Cerebellar cortex (tissue), 1 donor: ENCODE measurements around the gene TESMIN.

Experiments
- DNase-seq: peaks from one replicate; pipeline ENCODE4 v3.0.0-alpha.2; 2015; ENCODE audit warnings: low spot score

The TESMIN gene, protein sequence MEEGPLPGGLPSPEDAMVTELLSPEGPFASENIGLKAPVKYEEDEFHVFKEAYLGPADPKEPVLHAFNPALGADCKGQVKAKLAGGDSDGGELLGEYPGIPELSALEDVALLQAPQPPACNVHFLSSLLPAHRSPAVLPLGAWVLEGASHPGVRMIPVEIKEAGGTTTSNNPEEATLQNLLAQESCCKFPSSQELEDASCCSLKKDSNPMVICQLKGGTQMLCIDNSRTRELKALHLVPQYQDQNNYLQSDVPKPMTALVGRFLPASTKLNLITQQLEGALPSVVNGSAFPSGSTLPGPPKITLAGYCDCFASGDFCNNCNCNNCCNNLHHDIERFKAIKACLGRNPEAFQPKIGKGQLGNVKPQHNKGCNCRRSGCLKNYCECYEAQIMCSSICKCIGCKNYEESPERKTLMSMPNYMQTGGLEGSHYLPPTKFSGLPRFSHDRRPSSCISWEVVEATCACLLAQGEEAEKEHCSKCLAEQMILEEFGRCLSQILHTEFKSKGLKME

DNA sequence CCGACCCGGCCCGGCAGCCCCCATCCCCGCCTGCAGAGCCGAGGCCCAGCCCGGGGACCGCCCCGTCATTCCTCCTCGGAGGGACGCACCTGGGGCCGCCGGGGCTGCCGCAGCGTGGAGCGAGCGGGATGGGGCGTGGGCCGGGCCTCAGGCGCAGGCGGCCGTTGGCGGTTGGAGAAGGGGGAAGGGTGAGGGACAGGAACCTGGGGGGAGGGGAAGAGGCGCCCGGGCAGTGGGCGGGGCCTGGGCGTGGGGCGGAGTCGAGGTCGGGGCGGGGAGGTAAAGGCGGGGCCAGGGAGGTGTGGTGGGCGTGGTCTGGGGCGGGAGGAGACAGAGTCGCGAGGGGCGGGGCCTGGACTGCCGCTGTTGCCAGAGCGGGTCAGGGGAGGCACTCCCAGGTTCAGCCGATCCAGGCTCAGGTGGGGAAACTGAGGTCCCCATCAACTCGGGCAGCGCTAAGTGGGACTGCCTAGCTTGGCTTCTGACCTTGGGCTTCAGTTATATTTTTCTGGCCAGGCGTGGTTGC is at the start of gene TESMIN:
Gene TESMIN (minus strand): TSS at position 190 of the 526 bp plus-strand sequence. CDS start 860 bp downstream, outside the sequence.
- DNase-seq = peak; percentile 38

DNA sequence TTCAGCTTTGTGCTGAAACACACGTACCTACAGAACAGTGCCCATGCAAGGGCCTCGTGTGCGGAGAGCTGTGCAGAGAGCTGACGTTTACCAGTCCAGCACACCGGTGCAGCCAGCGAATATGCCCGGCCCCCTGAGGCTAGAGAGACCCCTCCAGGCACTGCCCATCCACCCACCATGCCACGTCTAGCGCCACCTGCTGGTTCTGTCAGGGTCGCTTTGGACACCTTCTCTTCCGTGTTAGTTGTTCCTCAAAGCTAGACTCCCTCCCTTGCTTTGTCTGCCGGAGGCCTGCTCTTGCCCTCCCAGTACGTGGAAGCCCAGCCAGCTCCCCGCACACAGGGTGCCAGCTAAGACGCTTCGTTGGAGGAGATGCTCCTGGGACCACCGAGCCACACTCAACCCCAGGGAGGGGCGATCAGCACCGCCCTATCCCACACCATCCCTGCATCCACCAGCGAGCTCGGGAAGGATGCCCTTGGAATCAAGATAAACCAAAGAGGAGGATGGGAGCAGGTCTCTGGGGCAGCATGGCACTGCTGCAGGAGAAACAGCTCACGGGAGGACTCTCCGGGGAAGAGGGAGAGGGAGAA is 47.0 kb upstream of the TESMIN start:
- DNase-seq = peak; percentile 19

DNA sequence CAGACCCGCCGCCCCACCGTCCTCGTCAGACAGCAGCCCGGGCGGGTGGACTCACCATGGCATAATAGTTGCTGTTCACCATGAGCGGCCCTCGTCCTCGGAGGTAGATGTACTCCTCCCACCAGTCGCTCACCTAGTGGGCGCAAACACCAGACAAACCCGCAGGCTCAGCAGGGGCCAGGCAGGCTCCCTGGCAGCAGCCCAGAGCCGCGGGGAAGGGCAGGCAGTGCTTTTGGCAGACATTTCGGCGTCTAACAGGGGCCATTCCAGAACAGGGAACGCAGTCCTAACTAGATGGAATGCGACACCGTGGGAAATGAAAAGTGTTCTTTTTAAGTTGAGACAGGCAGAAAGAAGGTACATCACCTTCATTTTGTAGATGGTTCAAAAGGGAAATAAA is 45.5 kb upstream of the TESMIN start:
- peak; percentile 12 for DNase-seq

DNA sequence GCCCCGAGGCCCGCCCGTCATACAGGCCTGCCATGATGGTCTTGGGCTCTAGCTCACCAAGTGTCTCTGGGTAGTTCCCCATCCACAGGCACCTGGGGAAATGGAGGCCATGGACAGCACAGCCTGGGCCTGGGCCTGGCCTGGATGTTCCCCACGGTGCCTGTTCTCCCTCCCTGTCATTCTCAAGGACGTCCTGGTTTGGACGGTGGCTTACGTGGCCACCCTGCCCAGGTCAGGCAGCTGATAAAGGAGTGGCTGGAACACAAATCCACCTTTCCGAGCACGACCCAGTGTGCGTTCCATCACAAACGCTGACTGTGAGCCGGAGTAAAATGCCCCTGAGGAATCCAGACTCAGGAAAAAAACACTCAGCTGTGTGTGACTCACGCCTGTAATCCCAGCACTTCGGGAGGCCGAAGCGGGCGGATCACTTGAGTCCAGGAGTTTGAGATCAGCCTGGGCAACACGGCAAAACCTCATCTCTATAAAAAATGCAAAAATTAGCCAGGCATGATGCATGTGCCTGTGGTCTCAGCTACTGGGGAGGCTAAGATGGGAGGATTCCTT is 41.2 kb upstream of the TESMIN start:
- DNase-seq = no peak

DNA sequence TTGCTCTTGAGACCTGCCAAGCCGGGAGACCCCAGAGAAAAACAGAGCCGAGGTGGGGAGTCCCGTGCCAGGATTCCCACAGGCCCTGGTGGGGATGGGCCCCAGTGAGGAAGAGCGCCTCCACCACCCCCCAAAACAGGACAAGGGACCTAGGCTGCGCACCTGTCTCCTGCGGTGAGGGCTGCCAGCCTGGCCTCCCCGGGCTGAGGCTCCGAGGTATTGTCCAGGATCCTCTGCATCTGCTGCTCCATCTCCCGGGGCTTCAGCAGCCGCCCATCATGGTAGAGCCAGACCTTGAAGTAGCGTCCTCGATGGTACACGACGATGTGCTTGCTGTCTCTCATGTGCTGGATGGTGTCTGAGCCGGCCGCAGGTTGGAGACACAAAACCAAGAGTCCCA is 33.3 kb upstream of the TESMIN start:
- DNase-seq = no peak

DNA sequence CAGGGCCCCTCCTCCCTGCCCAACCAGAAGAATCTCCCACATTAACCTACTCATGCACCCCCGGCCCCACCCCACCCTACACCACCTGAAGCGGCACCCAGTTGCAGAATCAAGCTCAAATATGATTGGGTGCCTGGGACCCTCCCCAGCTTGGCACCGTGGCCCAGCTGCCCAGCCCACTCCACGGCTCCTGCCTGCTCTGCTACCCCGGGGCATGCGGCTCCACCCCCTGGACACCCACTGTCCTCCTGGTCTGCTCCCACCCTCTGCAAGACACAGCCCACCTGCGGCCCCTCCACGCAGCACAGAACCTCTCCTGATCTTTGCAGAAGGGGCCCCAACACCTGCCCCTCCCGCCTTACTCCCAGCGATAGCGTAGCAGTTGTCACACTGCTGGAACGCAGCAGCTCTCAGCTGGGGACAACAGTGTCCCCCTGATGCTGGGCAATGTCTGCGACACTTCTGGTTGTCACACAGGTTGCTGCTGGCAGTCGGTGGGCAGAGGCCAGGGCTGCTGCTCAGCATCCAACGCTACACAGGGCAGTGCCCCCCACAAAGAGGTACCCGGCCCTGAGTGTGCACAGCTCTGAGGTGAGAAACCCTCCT is 32.0 kb upstream of the TESMIN start:
- no peak for DNase-seq

DNA sequence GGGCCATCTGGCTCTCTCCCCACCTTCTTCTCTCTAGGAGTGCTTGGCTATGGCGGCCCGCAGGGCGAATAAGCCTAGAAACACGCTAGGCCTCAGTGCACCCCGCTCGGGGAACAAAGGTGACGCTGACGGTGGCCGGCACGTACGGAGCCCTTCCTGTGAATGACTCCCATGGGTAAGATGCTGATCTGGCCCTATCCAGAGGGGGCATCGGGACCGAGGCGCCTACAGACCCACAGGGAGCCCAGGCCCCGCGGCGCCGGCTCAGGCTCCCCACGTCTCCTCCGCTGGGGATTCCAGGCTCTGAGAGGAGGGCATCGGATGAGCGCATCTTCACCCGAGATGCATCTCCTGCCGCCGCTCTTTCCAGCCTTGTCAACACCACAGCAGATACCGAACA is 31.4 kb upstream of the TESMIN start:
- no peak for DNase-seq

DNA sequence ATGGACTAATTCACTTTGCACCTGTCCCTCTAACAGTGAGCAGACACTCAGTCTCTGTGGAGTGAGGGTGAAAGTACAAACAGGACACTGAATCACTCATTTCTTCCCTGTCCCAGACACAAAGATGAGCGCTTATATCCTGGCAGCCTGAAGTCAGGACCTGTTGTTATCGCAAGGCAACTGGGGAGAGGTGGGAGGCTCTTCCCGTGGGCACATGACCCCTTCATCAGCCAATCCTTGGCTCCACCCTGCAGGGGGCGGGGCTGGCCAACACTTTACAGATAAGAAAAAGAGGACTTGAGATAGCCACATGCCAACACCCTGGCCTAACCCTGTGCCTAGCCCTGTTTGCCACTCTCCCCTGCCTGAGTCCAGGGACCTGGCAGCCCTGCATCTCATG is 29.5 kb upstream of the TESMIN start:
- DNase-seq = no peak

DNA sequence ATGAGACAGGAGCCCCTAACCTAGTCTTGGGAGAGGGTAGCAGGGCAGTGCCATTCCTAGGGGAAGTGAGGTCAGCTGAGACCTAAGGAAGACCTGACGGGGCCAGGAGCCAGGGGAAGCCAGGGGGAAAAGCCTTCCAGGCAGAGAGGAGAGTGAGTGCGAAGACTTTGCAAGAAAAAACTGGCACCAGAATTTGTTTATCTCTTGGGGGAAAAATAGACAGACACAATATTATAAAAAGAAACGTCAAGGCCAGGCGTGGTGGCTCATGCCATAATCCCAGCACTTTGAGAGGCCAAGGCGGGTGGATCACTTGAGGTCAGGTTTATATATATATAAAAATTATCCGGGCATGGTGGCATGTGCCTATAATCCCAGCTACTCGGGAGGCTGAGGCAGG is 26.9 kb upstream of the TESMIN start:
- no peak for DNase-seq

DNA sequence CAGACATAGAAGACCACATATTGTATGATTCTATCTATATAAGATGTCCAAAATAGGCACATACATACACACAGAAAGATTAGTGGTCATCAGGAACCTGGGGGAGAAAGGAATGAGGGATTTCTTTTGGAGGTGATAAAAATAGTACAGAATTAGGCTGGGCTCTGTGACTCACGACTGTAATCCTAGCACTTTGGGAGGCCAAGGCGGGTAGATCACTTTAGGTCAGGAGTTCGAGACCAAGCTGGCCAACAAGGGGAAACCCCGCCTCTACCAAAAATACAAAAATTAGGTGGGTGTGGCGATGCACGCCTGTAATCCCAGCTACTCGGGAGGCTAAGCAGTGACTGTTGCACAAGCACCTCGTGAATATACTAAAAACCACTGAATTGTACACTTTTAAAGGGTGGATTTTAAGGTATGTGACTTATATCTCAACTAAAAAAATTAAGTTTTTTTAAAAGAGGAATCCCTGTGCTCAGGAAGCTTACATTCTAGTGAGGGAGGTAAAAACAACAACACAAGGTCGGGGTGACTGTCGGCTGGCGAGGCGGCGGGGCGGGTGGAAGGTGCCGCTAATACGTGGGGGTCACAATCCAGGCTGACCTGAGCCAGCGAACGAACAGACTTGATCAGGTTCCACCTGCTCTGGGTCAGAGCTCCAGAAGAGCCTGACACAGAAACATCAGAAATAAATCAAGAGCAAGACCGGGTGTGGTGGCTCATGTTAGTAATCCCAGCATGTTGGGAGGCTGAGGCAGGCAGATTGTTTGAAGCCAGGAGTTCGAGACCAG is 25.3 kb upstream of the TESMIN start:
- DNase-seq = no peak

DNA sequence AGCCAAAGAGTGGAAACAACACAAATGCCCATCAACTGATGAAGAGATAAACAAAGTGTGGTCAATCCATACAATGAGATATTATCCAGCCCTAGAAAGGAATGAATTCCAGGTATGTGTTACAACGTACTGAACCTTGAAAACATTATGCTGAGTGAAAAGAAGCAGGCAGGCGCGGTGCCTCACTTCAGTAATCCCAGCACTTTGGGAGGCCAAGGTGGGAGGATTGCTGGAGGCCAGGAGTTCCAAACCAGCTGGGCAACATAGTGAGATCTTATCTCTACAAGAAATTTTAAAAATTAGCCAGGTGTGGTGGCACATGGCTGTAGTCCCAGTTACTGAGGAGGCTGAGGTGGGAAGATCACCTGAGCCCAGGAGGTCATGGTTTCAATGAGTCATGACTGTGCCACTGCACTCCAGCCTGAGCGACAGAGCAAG is 24.6 kb upstream of the TESMIN start:
- DNase-seq = no peak

DNA sequence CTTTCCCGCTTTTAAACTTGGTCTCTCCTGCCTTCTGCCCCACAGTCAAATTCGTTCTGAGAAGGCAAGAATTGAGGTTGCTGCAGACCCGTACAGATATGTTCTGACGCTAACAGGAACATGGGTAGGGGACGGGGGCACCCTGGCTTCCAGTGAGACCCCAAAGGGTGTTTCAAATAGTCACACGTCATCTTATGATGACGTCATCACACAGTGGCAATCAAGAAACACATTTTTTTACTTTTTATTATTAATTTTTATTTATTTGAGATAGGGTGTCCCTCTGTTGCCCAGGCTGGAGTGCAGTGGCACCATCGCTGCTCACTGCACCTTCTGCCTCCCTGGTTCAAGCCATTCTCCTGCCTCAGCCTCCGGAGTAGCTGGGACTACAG is 22.9 kb upstream of the TESMIN start:
- no peak for DNase-seq

DNA sequence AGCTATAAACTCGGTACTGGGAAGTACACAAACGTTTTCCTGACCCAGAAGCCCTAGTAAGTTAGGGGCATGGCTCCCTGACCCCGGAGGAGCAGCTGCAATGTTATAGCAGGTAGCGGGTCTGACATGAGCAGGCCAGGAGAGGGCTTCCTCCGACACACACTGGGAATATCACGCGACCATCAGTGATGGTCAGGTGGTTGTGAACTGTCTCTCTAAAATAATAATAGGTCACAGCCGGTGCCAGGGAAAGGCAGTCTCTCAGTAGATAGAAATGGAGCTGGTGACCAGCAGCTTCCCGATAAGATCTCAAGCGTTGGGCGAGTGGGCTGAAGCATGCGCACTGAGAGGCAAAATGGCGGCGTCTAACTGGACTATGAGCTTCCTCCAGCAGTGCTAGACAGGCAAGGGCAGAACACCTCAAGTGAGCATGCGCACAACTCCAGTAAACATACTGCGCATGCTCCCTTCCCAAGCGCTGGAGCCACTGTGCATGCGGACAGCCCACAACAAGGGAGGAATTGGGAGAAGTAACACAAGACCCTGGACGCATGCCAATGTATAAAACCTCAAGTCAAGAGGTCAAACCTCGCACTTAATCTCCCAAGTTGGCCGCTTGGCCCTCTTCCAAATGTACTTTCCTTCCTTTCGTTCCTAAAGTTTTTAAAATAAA is 22.3 kb upstream of the TESMIN start:
- no peak for DNase-seq

DNA sequence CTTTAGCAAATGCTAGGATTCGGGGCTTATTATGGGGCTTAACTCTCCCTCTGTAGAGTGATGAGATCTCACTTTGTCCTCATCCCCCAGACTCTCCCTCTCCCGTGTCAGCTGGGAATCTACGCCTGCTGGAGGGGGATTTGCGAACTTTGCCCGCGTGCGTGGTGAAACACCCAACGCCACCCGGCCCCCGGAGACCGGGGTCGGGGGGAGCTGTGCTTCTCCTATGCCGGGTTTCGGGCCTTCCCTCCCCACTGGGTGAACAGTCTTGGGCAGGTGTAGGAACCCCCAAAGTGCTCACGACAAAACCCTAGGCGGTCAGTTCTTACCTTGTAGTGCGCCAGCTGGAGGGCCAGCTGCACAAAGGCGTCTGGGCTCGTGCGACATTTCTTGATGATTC is 21.6 kb upstream of the TESMIN start:
- DNase-seq = no peak

DNA sequence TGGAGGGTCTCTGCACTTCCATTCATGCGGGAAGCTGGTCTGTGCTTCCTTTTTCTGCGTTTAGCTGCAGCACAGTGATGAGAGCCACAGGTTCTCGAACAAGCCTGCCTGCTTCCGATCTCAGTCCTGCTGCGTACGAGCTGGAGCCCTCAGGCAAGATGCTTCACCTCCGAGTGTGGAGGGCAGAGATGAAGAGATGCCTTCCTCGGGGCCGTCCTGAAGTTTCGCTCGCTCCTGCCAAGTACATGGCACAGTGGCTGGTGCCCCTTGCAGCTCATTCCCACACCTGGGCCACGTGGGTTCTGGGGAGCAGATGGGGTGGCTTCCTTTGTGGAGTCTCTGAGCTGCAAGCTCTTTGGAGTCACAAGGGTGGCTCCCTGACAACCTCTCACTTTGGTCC is 19.5 kb upstream of the TESMIN start:
- DNase-seq = no peak

DNA sequence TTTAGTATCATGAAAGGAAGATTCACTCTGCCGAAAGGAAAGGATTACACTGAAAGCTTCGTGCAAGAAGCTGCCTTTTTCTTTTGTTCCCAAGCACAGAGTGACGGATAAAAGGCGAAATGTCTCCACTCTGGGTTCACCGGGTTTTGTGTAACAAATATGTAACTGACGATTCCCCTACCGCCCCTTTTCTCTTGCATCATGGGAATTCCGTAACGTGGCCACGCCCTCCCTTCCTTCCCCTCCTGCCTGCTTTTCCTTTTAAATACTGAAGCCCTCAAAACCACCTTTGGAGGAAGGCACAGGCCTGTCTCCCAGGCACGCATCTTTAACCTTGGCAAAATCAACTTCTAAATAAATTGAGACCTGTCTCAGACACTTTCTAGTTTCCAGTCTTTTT is 16.4 kb upstream of the TESMIN start:
- no peak for DNase-seq

DNA sequence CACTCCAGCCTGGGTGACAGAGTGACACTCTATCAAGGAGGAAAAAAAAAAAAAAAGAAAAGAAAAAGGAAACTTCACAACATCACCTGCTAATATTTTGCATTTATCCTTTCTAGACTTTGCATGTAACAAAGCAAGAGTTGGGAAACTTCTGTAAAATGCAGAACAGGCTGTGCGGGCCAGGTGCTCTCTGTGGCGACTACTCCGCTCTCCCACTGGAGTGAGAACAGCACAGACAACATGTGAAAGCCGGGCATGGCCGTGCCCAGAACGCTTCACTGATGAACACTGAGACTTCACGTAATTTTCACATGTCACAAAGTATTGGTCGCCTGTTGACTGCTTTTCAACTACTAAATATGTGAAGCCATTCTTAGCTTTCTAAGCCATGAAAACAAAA is 15.5 kb upstream of the TESMIN start:
- DNase-seq = no peak

DNA sequence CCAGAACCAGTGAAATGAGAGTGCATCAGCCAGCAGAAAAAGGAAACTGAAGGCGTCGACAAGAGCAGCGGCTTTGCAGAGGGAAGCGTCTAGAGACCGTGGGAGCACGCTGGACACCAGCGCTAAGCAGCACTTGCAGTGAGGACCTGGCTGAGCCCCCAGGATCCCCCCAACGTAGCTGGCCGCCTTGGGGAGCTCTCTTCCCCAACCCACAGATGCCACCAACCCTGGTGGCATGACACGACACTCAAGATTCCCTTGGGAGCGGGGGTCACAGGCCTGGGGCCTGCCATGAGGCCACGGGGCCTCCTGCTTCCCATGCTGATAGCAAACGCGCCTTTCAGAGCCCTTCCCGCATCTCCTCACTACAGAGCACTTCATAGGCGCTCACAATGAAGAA is 13.4 kb upstream of the TESMIN start:
- no peak for DNase-seq

DNA sequence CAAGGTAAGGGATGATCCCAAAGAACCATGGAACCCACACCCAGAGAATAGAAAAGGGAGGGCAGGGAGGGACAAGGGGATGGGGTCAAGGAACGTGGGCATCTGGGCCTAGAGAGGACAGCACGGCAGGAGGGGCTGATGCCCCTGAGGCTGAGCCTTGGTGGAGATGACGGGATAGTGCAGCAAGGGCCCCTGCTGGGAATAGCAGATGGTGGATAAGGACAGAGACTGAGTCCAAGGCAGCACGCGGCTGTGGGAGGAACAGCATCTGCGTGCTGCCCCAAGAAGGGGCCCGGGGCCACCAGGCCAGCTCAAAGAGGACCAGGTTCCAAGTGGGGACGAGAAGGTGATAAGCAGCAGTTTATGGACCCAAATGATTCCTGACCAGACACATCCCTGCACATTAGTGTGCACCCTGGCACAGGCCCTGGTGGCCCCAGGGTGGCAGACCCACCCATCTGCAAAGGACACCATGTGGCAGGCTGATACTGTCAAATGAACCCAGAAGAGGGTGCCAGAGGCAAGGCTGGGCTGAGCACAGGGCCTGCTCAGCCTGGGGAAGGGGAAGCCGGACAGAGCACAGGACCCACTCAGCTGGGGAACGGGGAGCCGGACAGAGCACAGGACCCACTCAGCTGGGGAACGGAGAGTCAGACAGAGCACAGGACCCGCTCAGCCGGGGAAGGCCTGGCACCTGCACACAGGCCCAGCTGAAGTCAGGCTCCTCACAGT is 12.8 kb upstream of the TESMIN start:
- no peak for DNase-seq

DNA sequence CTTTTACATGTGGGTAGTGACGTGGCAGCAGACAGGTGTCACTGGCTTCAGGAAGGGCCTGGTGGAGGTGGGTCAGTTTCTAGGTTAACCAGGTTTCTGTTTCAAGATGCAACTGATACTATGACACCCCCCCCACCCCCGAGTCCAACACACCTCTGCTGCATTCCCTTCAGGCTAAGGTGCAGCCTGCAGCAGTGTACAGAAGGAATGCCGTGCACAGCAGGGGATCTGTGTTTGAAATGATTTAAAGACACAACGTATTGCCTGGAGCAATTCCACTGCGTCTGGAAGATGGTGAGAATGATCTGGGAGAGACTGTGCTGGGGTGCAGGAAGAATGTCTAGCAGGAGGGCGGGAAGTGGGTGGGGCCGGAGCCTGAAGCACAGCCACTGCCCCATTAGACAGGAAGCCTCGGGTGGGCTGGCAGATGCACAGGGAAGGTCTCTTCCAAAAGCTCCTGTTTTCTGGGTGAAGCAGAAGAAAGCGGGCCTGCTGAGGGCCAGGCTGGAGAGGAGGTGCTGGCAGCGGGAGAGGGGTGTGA is 11.9 kb upstream of the TESMIN start:
- no peak for DNase-seq
